ENCODE results near the gene ENGASE. TPM values are rescaled to one million over a fixed set of nuclear protein-coding genes. Genes with fewer than 3 reads are reported as not detected.
"Not testable (repeated sequence)": the region's sequence is repeated elsewhere in the genome, so short reads cannot be mapped to it uniquely, and the experiment has no call there.

ENGASE gene
- total RNA-seq, 1 experiment from 2014 or later, result 50.0 TPM

- H3K4me3 ChIP-seq (ENCODE audit: low read depth, low read length), result no peak overlapping the region
- intact Hi-C loops (cut with micrococcal nuclease; ENCODE audit: unreplicated experiment), result no loop called here
- no TSS peak for BruUV-seq (replicated peaks)
- TF ChIP-seq, protein P1, sequence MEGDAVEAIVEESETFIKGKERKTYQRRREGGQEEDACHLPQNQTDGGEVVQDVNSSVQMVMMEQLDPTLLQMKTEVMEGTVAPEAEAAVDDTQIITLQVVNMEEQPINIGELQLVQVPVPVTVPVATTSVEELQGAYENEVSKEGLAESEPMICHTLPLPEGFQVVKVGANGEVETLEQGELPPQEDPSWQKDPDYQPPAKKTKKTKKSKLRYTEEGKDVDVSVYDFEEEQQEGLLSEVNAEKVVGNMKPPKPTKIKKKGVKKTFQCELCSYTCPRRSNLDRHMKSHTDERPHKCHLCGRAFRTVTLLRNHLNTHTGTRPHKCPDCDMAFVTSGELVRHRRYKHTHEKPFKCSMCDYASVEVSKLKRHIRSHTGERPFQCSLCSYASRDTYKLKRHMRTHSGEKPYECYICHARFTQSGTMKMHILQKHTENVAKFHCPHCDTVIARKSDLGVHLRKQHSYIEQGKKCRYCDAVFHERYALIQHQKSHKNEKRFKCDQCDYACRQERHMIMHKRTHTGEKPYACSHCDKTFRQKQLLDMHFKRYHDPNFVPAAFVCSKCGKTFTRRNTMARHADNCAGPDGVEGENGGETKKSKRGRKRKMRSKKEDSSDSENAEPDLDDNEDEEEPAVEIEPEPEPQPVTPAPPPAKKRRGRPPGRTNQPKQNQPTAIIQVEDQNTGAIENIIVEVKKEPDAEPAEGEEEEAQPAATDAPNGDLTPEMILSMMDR (IDR thresholded peaks at IDR 0.05; ENCODE audit: insufficient read depth in 1 of 2, low read depth in 1 of 2, low read length in 1 of 2, severe bottlenecking in 1 of 2, unreplicated experiment in 1 of 2), result no peak
- Mint-ChIP-seq H3K36me3 (ENCODE audit: insufficient read depth, unreplicated experiment) (peaks cover 9% of the 10 kb centered on the region), H3K27me3 (ENCODE audit: insufficient read depth, unreplicated experiment) (no peaks in the 10 kb centered on the region), H3K4me1 (ENCODE audit: low read depth, unreplicated experiment) (peaks cover 34% of the 10 kb centered on the region), H3K4me3 (ENCODE audit: unreplicated experiment) (no peak overlapping the region), H3K27ac (ENCODE audit: unreplicated experiment) (peak overlapping the region; percentile 98), H3K9me3 (ENCODE audit: unreplicated experiment) (no peaks in the 10 kb centered on the region)
- no peaks in the 10 kb centered on the region for H3K27me3 ChIP-seq (replicated peaks; ENCODE audit: control insufficient read depth, insufficient read depth, low read length)
- H3K36me3 ChIP-seq (ENCODE audit: control insufficient read depth, insufficient read depth, low read length), result no peaks in the 10 kb centered on the region
- POLR2A ChIA-PET, result no interaction called here
- DNase-seq, result peak in 1 of 2 experiments; percentile 32
- H3K9me3 ChIP-seq, result no peaks in the 10 kb centered on the region
- CTCF ChIA-PET, result interaction anchor here (0.6 to 2.7 kb wide), 4 partner anchors 13 to 364 kb away, joined by 3 to 23 read pairs (median 4); no protein-coding TSS in a partner anchor
- H3K4me1 ChIP-seq, result peaks cover 41% of the 10 kb centered on the region
These were observed 45.9 kb upstream of the ENGASE start for GRCh38 chr17:79028496-79029326.

DNA sequence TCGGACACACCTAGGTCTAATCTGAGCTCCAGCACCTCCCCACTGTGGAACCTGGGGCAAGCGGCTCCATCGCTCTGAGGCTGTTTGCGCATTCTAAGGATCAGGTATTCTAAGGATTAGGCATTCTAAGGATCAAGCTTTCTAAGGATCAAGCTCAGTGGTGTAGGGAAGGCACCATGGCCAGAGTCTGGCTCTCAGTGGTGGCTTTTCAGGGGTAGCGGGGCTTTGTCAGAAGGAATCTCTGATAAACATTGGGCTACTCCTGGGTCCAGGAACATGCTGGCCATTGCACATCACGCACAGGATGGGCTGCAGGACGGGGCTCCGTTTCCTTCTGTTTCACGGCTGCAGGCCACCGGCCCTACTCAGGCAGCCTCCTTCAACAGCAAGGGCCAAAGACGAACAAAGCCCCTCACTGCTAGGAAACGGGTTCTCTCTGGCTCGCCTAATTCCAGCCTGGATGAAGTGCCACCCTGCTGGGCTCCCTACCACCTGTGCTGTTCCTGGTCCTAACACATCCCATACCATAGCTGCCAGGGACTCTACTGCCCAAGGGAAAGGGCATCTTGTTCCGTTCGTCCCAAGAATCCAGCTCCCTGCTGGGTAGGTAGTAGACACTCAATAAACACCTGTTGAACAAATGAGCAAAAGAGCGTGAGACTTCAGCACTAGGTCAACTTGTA is 45.2 kb upstream of the ENGASE start:
- POLR2A ChIA-PET, result no interaction called here
- Histone ChIP-seq H3K36me3 (ENCODE audit: control insufficient read depth, insufficient read depth, low read length) (no peaks in the 10 kb centered on the region), H3K9me3 (no peaks in the 10 kb centered on the region), H3K27me3 (replicated peaks; ENCODE audit: control insufficient read depth, insufficient read depth, low read length) (no peaks in the 10 kb centered on the region), H3K4me3 (ENCODE audit: low read depth, low read length) (no peak overlapping the region), H3K4me1 (peaks cover 41% of the 10 kb centered on the region)
- DNase-seq, result peak in 1 of 2 experiments; percentile 11
- intact Hi-C loops (cut with micrococcal nuclease; ENCODE audit: unreplicated experiment), result no loop called here
- Mint-ChIP-seq H3K9me3 (ENCODE audit: unreplicated experiment) (no peaks in the 10 kb centered on the region), H3K27me3 (ENCODE audit: insufficient read depth, unreplicated experiment) (no peaks in the 10 kb centered on the region), H3K36me3 (ENCODE audit: insufficient read depth, unreplicated experiment) (peaks cover 9% of the 10 kb centered on the region), H3K4me3 (ENCODE audit: unreplicated experiment) (no peak overlapping the region), H3K4me1 (ENCODE audit: low read depth, unreplicated experiment) (peaks cover 34% of the 10 kb centered on the region), H3K27ac (ENCODE audit: unreplicated experiment) (no peak overlapping the region)
- CTCF ChIA-PET, result interaction anchor here (1.0 to 1.6 kb wide), 2 partner anchors 13 to 19 kb away, joined by 3 to 5 read pairs; no protein-coding TSS in a partner anchor
- no TSS peak for BruUV-seq (replicated peaks)
- TF ChIP-seq, protein P1 (IDR thresholded peaks at IDR 0.05; ENCODE audit: insufficient read depth in 1 of 2, low read depth in 1 of 2, low read length in 1 of 2, severe bottlenecking in 1 of 2, unreplicated experiment in 1 of 2), result no peak

DNA sequence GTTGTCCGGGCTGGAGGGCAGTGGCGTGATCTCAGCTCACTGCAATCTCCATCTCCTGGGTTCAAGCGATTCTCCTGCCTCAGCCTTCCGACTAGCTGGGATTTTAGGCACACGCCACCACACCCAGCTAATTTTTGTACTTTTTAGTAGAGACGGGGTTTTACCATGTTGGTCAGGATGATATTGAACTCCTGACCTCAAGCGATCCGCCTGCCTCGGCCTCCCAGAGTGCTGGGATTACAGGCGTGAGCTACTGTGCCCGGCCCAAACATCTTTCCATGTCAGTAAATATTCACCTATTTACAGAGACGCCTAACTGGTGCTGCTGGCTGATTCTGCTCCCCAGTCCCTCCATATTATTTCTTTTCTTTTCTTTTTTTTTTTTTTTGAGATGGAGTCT is 44.0 kb upstream of the ENGASE start:
- POLR2A ChIA-PET; H3K36me3 Mint-ChIP-seq (ENCODE audit: insufficient read depth, unreplicated experiment); CTCF ChIA-PET; H3K27me3 ChIP-seq (replicated peaks; ENCODE audit: control insufficient read depth, insufficient read depth, low read length); H3K36me3 ChIP-seq (ENCODE audit: control insufficient read depth, insufficient read depth, low read length); H3K9me3 Mint-ChIP-seq (ENCODE audit: unreplicated experiment); H3K9me3 ChIP-seq; H3K27me3 Mint-ChIP-seq (ENCODE audit: insufficient read depth, unreplicated experiment); H3K4me3 Mint-ChIP-seq (ENCODE audit: unreplicated experiment); BruUV-seq (replicated peaks); intact Hi-C loops (cut with micrococcal nuclease; ENCODE audit: unreplicated experiment); H3K4me3 ChIP-seq (ENCODE audit: low read depth, low read length): not testable (repeated sequence)
- Mint-ChIP-seq H3K4me1 (ENCODE audit: low read depth, unreplicated experiment) (peaks cover 27% of the 10 kb centered on the region), H3K27ac (ENCODE audit: unreplicated experiment) (peak overlapping the region; percentile 33)
- H3K4me1 ChIP-seq, result peaks cover 33% of the 10 kb centered on the region
- peak in 1 of 2 experiments; percentile 4 for DNase-seq
